PFSK-1 (cell line): ENCODE data around the gene HOXA3.

Experiments used
- FOXP2 ChIP-seq: optimal IDR thresholded peaks from 2 replicates; pipeline ENCODE3; 2011; ENCODE audit warnings: borderline replicate concordance, control low read depth, inconsistent platforms; ENCODE audit not compliant: insufficient read depth; ENCODE audit errors: extremely low read length, extremely low read depth
- POLR2AphosphoS5 ChIP-seq: IDR thresholded peaks from 2 replicates; pipeline ENCODE4 v1.6.1; 2012; ENCODE audit warnings: low read depth, mild to moderate bottlenecking, control low read depth, low read length, moderate library complexity
- SIN3A ChIP-seq: IDR thresholded peaks from 2 replicates; pipeline ENCODE4 v1.6.1; 2012; ENCODE audit warnings: mild to moderate bottlenecking, low read length, moderate library complexity, borderline replicate concordance; ENCODE audit not compliant: insufficient read depth
- TAF1 ChIP-seq: IDR thresholded peaks from 2 replicates; pipeline ENCODE4 v1.6.1; 2012; ENCODE audit warnings: low read length, control low read depth, borderline replicate concordance; ENCODE audit not compliant: insufficient read depth
- TF ChIP-seq, protein P1 (sequence below), 2 experiments: IDR thresholded peaks; 2 replicates each; pipeline versions ENCODE4 v1.6.1 to v1.8.0; 2011 to 2012; ENCODE audit warnings: low read depth in 2 of 2, low read length in 2 of 2, control low read depth in 1 of 2, inconsistent platforms in 1 of 2, mild to moderate bottlenecking in 1 of 2, moderate library complexity in 1 of 2; ENCODE audit not compliant: insufficient read depth in 1 of 2

DNA sequence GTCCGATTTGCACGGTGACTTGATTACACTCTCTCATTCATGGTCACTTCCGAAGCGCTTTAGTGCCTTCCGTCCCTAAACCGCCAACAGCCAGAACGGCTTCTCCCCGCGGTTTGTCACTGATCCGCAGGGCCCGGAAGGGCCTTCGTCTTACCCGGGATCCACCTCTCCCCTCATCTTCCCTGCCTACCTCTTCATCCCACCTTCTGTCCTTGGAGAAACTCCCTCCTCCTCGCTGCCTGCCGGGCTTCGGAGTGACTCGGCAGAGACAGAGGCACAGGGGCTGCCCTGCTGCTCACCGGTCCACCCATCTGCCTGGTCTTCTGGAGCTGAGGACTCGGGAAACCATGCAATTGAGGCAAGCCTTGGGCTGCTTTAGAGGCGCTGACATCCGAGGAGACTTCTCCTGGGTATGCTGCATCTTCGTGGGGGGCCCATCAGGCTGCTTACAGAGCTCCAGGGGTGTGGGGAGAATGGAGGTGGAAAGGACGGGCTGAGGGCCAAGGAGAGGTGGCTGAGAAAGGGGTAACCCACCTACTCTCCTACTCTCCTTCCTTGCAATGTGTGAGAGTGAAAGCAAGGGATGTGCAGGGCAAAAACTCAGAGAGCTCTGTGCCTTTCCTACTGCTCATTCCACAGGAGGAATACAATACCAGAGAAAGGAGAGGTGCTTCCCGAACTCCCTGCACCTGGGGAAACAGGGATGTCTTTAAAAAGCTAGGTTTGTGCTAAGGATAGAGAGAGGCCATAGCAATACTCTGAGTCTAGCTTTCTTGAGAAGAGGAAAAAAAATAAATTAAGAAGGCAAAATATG lies 33.7 kb upstream of the HOXA3 start:
- TF ChIP-seq POLR2AphosphoS5 (no peak), FOXP2 (no peak), SIN3A (no peak), TAF1 (no peak)
- TF ChIP-seq, protein P1, sequence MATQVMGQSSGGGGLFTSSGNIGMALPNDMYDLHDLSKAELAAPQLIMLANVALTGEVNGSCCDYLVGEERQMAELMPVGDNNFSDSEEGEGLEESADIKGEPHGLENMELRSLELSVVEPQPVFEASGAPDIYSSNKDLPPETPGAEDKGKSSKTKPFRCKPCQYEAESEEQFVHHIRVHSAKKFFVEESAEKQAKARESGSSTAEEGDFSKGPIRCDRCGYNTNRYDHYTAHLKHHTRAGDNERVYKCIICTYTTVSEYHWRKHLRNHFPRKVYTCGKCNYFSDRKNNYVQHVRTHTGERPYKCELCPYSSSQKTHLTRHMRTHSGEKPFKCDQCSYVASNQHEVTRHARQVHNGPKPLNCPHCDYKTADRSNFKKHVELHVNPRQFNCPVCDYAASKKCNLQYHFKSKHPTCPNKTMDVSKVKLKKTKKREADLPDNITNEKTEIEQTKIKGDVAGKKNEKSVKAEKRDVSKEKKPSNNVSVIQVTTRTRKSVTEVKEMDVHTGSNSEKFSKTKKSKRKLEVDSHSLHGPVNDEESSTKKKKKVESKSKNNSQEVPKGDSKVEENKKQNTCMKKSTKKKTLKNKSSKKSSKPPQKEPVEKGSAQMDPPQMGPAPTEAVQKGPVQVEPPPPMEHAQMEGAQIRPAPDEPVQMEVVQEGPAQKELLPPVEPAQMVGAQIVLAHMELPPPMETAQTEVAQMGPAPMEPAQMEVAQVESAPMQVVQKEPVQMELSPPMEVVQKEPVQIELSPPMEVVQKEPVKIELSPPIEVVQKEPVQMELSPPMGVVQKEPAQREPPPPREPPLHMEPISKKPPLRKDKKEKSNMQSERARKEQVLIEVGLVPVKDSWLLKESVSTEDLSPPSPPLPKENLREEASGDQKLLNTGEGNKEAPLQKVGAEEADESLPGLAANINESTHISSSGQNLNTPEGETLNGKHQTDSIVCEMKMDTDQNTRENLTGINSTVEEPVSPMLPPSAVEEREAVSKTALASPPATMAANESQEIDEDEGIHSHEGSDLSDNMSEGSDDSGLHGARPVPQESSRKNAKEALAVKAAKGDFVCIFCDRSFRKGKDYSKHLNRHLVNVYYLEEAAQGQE (IDR thresholded peaks at IDR 0.05; ENCODE audit: insufficient read depth in 1 of 2, low read depth in 2 of 2, low read length in 2 of 2) = no peak
